K562 (cell line): ENCODE results near the gene AIRE. TPM values are rescaled to one million over a fixed set of nuclear protein-coding genes. Genes with fewer than 3 reads are reported as not detected.

Experiments used
- ATAC-seq: fragments of 200-7000 bp; cut with Tn5 transposase; 3 replicates; pipeline ENCODE4 v1.9.1; 2020; ENCODE audit warnings: moderate library complexity
- BruUV-seq: library from RNA; stranded (reverse); fragments of 400-500 nt; replicated peaks from 2 replicates; lab custom pipeline; 2021; lab: Mats Ljungman, UMichigan
- CTCF ChIA-PET: fragments of 300-600 bp; formaldehyde crosslinking; extraction: SDS; loops from one replicate; lab custom pipeline; 2021; ENCODE audit warnings: low intra/inter-chr PET ratio; lab: Yijun Ruan, JAX
- POLR2A ChIA-PET: fragments of 300-600, 350-650 bp; sonication (Branson Sonifier 250); formaldehyde crosslinking; extraction: SDS; loops from one replicate; lab custom pipeline; 2021; ENCODE audit warnings: antibody characterized with exemption, inconsistent platforms; lab: Yijun Ruan, JAX
- DNase-seq, 4 experiments: peaks; one replicate each; pipeline versions ENCODE4 v3.0.0 to v3.0.0-alpha.2; 2011 to 2018; ENCODE audit warnings: low spot score in 3 of 4, mixed read lengths in 3 of 4; ENCODE audit errors: extremely low read depth in 1 of 4
- FAIRE-seq: peaks from 2 replicates; lab custom pipeline; 2011; peaks lifted over from hg19 to GRCh38; lab: Jason Lieb, UNC
- H2AFZ ChIP-seq: 2 replicates; pipeline ENCODE4 v1.6.0; 2011; ENCODE audit warnings: low read depth, low read length, control low read depth, inconsistent platforms
- H3K27ac ChIP-seq: fragments of 200-600 bp; 3 replicates; pipeline ENCODE4 v1.8.0; 2011; ENCODE audit warnings: low read depth, mild to moderate bottlenecking, control low read depth, inconsistent platforms, low read length, moderate library complexity, mixed read lengths; ENCODE audit errors: extremely low read depth
- H3K27me3 ChIP-seq, 2 experiments: fragments of 300-600 bp in 1 of 2; 2 replicates in 1 of 2; 3 replicates in 1 of 2; pipeline versions ENCODE4 v1.6.0 to v1.8.0; 2011; ENCODE audit warnings: inconsistent platforms in 2 of 2, low read length in 2 of 2, mild to moderate bottlenecking in 1 of 2, mixed read lengths in 1 of 2, moderate library complexity in 1 of 2; ENCODE audit not compliant: control insufficient read depth in 2 of 2, insufficient read depth in 2 of 2
- H3K36me3 ChIP-seq: fragments of 300-600 bp; 3 replicates; pipeline ENCODE4 v1.8.0; 2011; ENCODE audit warnings: mild to moderate bottlenecking, low read length, inconsistent platforms; ENCODE audit not compliant: control insufficient read depth, insufficient read depth
- H3K4me1 ChIP-seq, 2 experiments: fragments of 200-600 bp in 1 of 2; replicated peaks in 1 of 2; 2 replicates in 1 of 2; 3 replicates in 1 of 2; pipeline versions ENCODE4 v1.5.1 to v1.8.0; 2011; ENCODE audit warnings: inconsistent platforms in 2 of 2, low read length in 2 of 2, mild to moderate bottlenecking in 1 of 2, mixed read lengths in 1 of 2, moderate library complexity in 1 of 2; ENCODE audit not compliant: control insufficient read depth in 2 of 2, insufficient read depth in 2 of 2
- H3K4me2 ChIP-seq: 2 replicates; pipeline ENCODE4 v1.6.1; 2011; ENCODE audit warnings: low read length, control low read depth, inconsistent platforms, mixed read lengths; ENCODE audit not compliant: insufficient read depth
- H3K4me3 ChIP-seq: fragments of 200-600 bp; sonication (generic), shearing (Covaris generic); 2 replicates; pipeline ENCODE4 v1.5.1; 2016; ENCODE audit warnings: control low read depth, inconsistent platforms
- H3K79me2 ChIP-seq: fragments of 200-600 bp; 3 replicates; pipeline ENCODE4 v1.8.0; 2011; ENCODE audit warnings: low read length, inconsistent platforms; ENCODE audit not compliant: control insufficient read depth, insufficient read depth
- H3K9ac ChIP-seq, 2 experiments: 2 replicates each; pipeline versions ENCODE4 v1.6.0 to v1.6.1; 2011; ENCODE audit warnings: low read depth in 2 of 2, low read length in 2 of 2, control low read depth in 1 of 2, inconsistent platforms in 1 of 2, mild to moderate bottlenecking in 1 of 2, mixed read lengths in 1 of 2; ENCODE audit not compliant: insufficient read depth in 1 of 2
- H3K9me1 ChIP-seq: one replicate; pipeline ENCODE4 v1.6.0; 2011; ENCODE audit warnings: inconsistent platforms, mild to moderate bottlenecking, low read length, moderate library complexity; ENCODE audit not compliant: control insufficient read depth, insufficient read depth
- H3K9me3 ChIP-seq: replicated peaks from 2 replicates; pipeline ENCODE4 v1.5.1; 2011; ENCODE audit warnings: low read depth, low read length, inconsistent platforms; ENCODE audit not compliant: control insufficient read depth, insufficient read depth
- H4K20me1 ChIP-seq: replicated peaks from 2 replicates; pipeline ENCODE4 v1.6.1; 2011; ENCODE audit warnings: low read length, inconsistent platforms, mixed read lengths; ENCODE audit not compliant: control insufficient read depth, insufficient read depth
- GABPA ChIP-seq: fragments of 200-800 bp; sonication (Bioruptor generic); conservative IDR thresholded peaks from 2 replicates; pipeline ENCODE4 v1.6.1; 2016; ENCODE audit warnings: low read depth, missing genetic modification characterization, missing compliant biosample characterization
- WGBS: fragments of 100-300 bp; shearing (Covaris generic); methylation state at CpG from one replicate; pipeline ENCODE4 v1.1.6; 2016; ENCODE audit warnings: low coverage, mixed read lengths; ENCODE audit not compliant: insufficient coverage; ENCODE audit errors: missing lambda C conversion rate; 5-methylcytosine and 5-hydroxymethylcytosine counted together
- in situ Hi-C: fragments of 300-500 bp; cut with MboI; formaldehyde crosslinking; loops from 4 replicates; pipeline ENCODE4 v1.15.0; 2018; ENCODE audit warnings: inconsistent platforms, mixed read lengths
- intact Hi-C: fragments of 100-400 bp; cut with micrococcal nuclease; formaldehyde crosslinking; loops from 2 replicates; pipeline ENCODE4 v1.14.2; 2022
- polyA plus RNA-seq, 8 experiments: library from polyadenylated mRNA; depleted of rRNA in 4 of 8; stranded (reverse) in 5 of 8; unstranded in 3 of 8; fragments of >200 nt; fragmentation: Nextera tagmentation in 2 of 8; fragmentation: Illumina TruSeq in 1 of 8; extraction: Ambion mirVana in 2 of 8; extraction: Trizol in 1 of 8; gene quantifications; 2 replicates each; pipeline versions ENCODE4 v1.2.1 to v1.2.3, GENCODE V29; 2011 to 2014; ENCODE audit warnings: inconsistent platforms in 1 of 8, missing spikeins in 1 of 8
- total RNA-seq, 7 experiments: library from RNA; depleted of rRNA in 6 of 7; stranded (reverse); fragments of >200 nt in 6 of 7; fragmentation: Illumina TruSeq in 2 of 7; extraction: Trizol in 2 of 7; gene quantifications; 2 replicates each; pipeline versions ENCODE4 v1.2.1 to v1.2.3, GENCODE V29; 2011 to 2021; ENCODE audit warnings: low replicate concordance in 1 of 7
- TF ChIP-seq, protein P1 (sequence below): sonication (generic); formaldehyde crosslinking; IDR thresholded peaks from 2 replicates; pipeline ENCODE4 v1.8.0; 2022; ENCODE audit warnings: mild to moderate bottlenecking, missing genetic modification reagents
- TF ChIP-seq, protein P2 (sequence below): fragments of 250-450 bp; sonication (Bioruptor Pico); IDR thresholded peaks from 2 replicates; pipeline ENCODE4 v1.4.0; 2020
- TF ChIP-seq, protein P3 (sequence below): fragments of 450-650 bp; IDR thresholded peaks from 2 replicates; pipeline ENCODE4 v1.6.1; 2016; ENCODE audit warnings: mild to moderate bottlenecking, moderate library complexity

AIRE gene
- total and polyA plus RNA-seq, 9 of the 15 experiments (the other 6 are each of a cell fraction or from before 2014, with no cell fraction given) = 0.01 TPM; not detected in 8

DNA sequence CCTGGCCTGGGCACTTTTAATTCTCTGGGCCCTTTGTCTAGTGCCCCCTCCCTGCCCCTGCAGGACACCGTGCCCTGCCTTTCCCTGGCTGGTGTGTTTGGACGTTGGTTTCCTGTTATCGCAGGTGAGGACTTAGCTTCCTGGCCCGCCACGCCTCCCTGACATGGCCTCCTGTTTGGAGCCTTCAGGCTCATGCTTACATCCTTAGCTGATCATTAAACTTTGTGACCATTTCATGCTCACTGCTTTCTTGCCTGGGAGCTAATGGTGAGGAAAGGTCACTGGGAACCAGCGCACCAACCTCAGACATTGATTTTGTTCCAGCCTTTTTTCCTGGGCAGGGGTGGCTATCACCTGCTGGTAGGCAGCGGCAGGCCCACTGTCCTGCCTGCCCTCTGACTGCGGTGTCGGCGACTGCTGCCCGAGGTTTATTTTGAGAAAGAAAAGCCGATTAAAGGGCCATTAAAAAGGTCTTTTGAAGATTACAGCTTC lies 17.9 kb downstream of the AIRE start:
- 77% methylated on average over 12 of the region's 12 CpGs for WGBS
- Histone ChIP-seq H3K4me2 (no peak overlapping the region), H3K4me3 (no peak overlapping the region), H3K79me2 (peaks cover 51% of the 10 kb centered on the region), H3K27me3 (no peaks in the 10 kb centered on the region), H3K36me3 (peaks cover 32% of the 10 kb centered on the region; the same call in 2 of the 3 replicates), H3K9me3 (no peaks in the 10 kb centered on the region), H3K9me1 (peaks cover 11% of the 10 kb centered on the region), H3K27ac (no peak overlapping the region), H3K4me1 (peaks cover 13 to 78% of the 10 kb centered on the region in 2 experiments), H2AFZ (no peak overlapping the region), H3K9ac (peak overlapping the region in 1 of 2 experiments; percentile 73; a peak in 1 of 4 replicates), H4K20me1 (peaks cover 44% of the 10 kb centered on the region)
- FAIRE-seq (peak; percentile 26), ATAC-seq (no peak), DNase-seq (no peak)
- CTCF ChIA-PET = no interaction called here
- POLR2A ChIA-PET = interaction anchor here (0.8 to 1.8 kb wide), 3 partner anchors 12 to 34 kb away, joined by 5 to 8 read pairs (median 6); no protein-coding TSS in a partner anchor
- intact Hi-C loops (no loop called here), in situ Hi-C loops (no loop called here)
- no TSS peak for BruUV-seq
- TF ChIP-seq, protein P1, sequence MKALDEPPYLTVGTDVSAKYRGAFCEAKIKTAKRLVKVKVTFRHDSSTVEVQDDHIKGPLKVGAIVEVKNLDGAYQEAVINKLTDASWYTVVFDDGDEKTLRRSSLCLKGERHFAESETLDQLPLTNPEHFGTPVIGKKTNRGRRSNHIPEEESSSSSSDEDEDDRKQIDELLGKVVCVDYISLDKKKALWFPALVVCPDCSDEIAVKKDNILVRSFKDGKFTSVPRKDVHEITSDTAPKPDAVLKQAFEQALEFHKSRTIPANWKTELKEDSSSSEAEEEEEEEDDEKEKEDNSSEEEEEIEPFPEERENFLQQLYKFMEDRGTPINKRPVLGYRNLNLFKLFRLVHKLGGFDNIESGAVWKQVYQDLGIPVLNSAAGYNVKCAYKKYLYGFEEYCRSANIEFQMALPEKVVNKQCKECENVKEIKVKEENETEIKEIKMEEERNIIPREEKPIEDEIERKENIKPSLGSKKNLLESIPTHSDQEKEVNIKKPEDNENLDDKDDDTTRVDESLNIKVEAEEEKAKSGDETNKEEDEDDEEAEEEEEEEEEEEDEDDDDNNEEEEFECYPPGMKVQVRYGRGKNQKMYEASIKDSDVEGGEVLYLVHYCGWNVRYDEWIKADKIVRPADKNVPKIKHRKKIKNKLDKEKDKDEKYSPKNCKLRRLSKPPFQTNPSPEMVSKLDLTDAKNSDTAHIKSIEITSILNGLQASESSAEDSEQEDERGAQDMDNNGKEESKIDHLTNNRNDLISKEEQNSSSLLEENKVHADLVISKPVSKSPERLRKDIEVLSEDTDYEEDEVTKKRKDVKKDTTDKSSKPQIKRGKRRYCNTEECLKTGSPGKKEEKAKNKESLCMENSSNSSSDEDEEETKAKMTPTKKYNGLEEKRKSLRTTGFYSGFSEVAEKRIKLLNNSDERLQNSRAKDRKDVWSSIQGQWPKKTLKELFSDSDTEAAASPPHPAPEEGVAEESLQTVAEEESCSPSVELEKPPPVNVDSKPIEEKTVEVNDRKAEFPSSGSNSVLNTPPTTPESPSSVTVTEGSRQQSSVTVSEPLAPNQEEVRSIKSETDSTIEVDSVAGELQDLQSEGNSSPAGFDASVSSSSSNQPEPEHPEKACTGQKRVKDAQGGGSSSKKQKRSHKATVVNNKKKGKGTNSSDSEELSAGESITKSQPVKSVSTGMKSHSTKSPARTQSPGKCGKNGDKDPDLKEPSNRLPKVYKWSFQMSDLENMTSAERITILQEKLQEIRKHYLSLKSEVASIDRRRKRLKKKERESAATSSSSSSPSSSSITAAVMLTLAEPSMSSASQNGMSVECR (CRISPR knock-in tag) = no peak
- TF ChIP-seq, protein P2, sequence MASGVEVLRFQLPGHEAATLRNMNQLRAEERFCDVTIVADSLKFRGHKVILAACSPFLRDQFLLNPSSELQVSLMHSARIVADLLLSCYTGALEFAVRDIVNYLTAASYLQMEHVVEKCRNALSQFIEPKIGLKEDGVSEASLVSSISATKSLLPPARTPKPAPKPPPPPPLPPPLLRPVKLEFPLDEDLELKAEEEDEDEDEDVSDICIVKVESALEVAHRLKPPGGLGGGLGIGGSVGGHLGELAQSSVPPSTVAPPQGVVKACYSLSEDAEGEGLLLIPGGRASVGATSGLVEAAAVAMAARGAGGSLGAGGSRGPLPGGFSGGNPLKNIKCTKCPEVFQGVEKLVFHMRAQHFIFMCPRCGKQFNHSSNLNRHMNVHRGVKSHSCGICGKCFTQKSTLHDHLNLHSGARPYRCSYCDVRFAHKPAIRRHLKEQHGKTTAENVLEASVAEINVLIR (CRISPR knock-in tag) = no peak
- TF ChIP-seq GABPA (tag) = no peak
- TF ChIP-seq, protein P3, sequence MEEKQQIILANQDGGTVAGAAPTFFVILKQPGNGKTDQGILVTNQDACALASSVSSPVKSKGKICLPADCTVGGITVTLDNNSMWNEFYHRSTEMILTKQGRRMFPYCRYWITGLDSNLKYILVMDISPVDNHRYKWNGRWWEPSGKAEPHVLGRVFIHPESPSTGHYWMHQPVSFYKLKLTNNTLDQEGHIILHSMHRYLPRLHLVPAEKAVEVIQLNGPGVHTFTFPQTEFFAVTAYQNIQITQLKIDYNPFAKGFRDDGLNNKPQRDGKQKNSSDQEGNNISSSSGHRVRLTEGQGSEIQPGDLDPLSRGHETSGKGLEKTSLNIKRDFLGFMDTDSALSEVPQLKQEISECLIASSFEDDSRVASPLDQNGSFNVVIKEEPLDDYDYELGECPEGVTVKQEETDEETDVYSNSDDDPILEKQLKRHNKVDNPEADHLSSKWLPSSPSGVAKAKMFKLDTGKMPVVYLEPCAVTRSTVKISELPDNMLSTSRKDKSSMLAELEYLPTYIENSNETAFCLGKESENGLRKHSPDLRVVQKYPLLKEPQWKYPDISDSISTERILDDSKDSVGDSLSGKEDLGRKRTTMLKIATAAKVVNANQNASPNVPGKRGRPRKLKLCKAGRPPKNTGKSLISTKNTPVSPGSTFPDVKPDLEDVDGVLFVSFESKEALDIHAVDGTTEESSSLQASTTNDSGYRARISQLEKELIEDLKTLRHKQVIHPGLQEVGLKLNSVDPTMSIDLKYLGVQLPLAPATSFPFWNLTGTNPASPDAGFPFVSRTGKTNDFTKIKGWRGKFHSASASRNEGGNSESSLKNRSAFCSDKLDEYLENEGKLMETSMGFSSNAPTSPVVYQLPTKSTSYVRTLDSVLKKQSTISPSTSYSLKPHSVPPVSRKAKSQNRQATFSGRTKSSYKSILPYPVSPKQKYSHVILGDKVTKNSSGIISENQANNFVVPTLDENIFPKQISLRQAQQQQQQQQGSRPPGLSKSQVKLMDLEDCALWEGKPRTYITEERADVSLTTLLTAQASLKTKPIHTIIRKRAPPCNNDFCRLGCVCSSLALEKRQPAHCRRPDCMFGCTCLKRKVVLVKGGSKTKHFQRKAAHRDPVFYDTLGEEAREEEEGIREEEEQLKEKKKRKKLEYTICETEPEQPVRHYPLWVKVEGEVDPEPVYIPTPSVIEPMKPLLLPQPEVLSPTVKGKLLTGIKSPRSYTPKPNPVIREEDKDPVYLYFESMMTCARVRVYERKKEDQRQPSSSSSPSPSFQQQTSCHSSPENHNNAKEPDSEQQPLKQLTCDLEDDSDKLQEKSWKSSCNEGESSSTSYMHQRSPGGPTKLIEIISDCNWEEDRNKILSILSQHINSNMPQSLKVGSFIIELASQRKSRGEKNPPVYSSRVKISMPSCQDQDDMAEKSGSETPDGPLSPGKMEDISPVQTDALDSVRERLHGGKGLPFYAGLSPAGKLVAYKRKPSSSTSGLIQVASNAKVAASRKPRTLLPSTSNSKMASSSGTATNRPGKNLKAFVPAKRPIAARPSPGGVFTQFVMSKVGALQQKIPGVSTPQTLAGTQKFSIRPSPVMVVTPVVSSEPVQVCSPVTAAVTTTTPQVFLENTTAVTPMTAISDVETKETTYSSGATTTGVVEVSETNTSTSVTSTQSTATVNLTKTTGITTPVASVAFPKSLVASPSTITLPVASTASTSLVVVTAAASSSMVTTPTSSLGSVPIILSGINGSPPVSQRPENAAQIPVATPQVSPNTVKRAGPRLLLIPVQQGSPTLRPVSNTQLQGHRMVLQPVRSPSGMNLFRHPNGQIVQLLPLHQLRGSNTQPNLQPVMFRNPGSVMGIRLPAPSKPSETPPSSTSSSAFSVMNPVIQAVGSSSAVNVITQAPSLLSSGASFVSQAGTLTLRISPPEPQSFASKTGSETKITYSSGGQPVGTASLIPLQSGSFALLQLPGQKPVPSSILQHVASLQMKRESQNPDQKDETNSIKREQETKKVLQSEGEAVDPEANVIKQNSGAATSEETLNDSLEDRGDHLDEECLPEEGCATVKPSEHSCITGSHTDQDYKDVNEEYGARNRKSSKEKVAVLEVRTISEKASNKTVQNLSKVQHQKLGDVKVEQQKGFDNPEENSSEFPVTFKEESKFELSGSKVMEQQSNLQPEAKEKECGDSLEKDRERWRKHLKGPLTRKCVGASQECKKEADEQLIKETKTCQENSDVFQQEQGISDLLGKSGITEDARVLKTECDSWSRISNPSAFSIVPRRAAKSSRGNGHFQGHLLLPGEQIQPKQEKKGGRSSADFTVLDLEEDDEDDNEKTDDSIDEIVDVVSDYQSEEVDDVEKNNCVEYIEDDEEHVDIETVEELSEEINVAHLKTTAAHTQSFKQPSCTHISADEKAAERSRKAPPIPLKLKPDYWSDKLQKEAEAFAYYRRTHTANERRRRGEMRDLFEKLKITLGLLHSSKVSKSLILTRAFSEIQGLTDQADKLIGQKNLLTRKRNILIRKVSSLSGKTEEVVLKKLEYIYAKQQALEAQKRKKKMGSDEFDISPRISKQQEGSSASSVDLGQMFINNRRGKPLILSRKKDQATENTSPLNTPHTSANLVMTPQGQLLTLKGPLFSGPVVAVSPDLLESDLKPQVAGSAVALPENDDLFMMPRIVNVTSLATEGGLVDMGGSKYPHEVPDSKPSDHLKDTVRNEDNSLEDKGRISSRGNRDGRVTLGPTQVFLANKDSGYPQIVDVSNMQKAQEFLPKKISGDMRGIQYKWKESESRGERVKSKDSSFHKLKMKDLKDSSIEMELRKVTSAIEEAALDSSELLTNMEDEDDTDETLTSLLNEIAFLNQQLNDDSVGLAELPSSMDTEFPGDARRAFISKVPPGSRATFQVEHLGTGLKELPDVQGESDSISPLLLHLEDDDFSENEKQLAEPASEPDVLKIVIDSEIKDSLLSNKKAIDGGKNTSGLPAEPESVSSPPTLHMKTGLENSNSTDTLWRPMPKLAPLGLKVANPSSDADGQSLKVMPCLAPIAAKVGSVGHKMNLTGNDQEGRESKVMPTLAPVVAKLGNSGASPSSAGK = no peak
